ENCODE results near the gene SLC8B1.

- TF ChIP-seq, protein P1, sequence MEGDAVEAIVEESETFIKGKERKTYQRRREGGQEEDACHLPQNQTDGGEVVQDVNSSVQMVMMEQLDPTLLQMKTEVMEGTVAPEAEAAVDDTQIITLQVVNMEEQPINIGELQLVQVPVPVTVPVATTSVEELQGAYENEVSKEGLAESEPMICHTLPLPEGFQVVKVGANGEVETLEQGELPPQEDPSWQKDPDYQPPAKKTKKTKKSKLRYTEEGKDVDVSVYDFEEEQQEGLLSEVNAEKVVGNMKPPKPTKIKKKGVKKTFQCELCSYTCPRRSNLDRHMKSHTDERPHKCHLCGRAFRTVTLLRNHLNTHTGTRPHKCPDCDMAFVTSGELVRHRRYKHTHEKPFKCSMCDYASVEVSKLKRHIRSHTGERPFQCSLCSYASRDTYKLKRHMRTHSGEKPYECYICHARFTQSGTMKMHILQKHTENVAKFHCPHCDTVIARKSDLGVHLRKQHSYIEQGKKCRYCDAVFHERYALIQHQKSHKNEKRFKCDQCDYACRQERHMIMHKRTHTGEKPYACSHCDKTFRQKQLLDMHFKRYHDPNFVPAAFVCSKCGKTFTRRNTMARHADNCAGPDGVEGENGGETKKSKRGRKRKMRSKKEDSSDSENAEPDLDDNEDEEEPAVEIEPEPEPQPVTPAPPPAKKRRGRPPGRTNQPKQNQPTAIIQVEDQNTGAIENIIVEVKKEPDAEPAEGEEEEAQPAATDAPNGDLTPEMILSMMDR (conservative IDR thresholded peaks at IDR 0.05; ENCODE audit: low read depth, low read length), result no peak
- TF ChIP-seq EZH2 (IDR thresholded peaks at IDR 0.05; ENCODE audit: low read length, unreplicated experiment), result no peak
Observed at GRCh38 chr12:113248842-113249435, 86.0 kb downstream of the SLC8B1 start.
